Cardiac muscle cell (in vitro differentiated cells and primary cell): ENCODE data around the gene TBL1Y. TPM values are rescaled to one million over a fixed set of nuclear protein-coding genes. Genes with fewer than 3 reads are reported as not detected.

Source experiments
- DNase-seq, 2 donors: peaks; one replicate each; pipeline versions ENCODE4 v3.0.0 to v3.0.0-alpha.2; 2010 to 2017; ENCODE audit warnings: low read depth in 1 of 2, low spot score in 1 of 2
- H3K27ac ChIP-seq: fragments of 200-600 bp; sonication (generic); 2 replicates; pipeline ENCODE4 v1.5.1; 2016
- H3K27me3 ChIP-seq: fragments of 200-600 bp; sonication (generic); 2 replicates; pipeline ENCODE4 v1.6.0; 2016; ENCODE audit warnings: control low read depth
- H3K36me3 ChIP-seq: fragments of 200-600 bp; sonication (generic); 2 replicates; pipeline ENCODE4 v1.5.1; 2016; ENCODE audit warnings: control low read depth
- H3K4me1 ChIP-seq: fragments of 200-600 bp; sonication (generic); 2 replicates; pipeline ENCODE4 v1.8.1; 2017; ENCODE audit warnings: low read depth, mild to moderate bottlenecking, mixed run types
- H3K4me3 ChIP-seq: fragments of 200-600 bp; sonication (generic); 2 replicates; pipeline ENCODE4 v1.5.1; 2016; ENCODE audit warnings: mild to moderate bottlenecking
- H3K9me3 ChIP-seq: fragments of 200-600 bp; sonication (generic); 2 replicates; pipeline ENCODE4 v1.5.1; 2017; ENCODE audit warnings: low read depth, mild to moderate bottlenecking, control low read depth
- CTCF ChIP-seq: IDR thresholded peaks from 2 replicates; pipeline ENCODE4 v1.5.1; 2012; ENCODE audit warnings: low read depth, mild to moderate bottlenecking, low read length
- polyA plus RNA-seq: library from polyadenylated mRNA; unstranded; fragments of >200 nt; fragmentation: Nextera tagmentation; extraction: Ambion mirVana; gene quantifications from 2 replicates; pipeline ENCODE4 v1.2.1, GENCODE V29; 2016
- total RNA-seq: library from RNA; depleted of rRNA; stranded (reverse); fragments of >200 nt; gene quantifications from 2 replicates; pipeline ENCODE4 v1.2.3, GENCODE V29; 2016

The TBL1Y gene
- total and polyA plus RNA-seq, 2 experiments from 2014 or later, result not detected

- Histone ChIP-seq H3K4me1 (no peaks in the 10 kb centered on the region), H3K27me3 (no peaks in the 10 kb centered on the region), H3K9me3 (no peaks in the 10 kb centered on the region), H3K4me3 (no peak overlapping the region), H3K27ac (no peak overlapping the region), H3K36me3 (no peaks in the 10 kb centered on the region)
- no peak for TF ChIP-seq CTCF
- DNase-seq, result no peak
Measured at GRCh38 chrY:6972271-6972887, 61.9 kb downstream of the TBL1Y start.

- H3K27me3 ChIP-seq, result no peaks in the 10 kb centered on the region
- H3K4me3 ChIP-seq, result no peak overlapping the region
- no peak overlapping the region for H3K27ac ChIP-seq
Measured at GRCh38 chrY:6974971-6975370, 64.5 kb downstream of the TBL1Y start.

GRCh38 chrY:6977783-6978182 is 67.3 kb downstream of the TBL1Y start:
- Histone ChIP-seq H3K36me3 (no peaks in the 10 kb centered on the region), H3K27me3 (no peaks in the 10 kb centered on the region), H3K9me3 (no peaks in the 10 kb centered on the region), H3K27ac (no peak overlapping the region), H3K4me1 (no peaks in the 10 kb centered on the region), H3K4me3 (no peak overlapping the region)
- no peak for TF ChIP-seq CTCF
- DNase-seq, result no peak

More at GRCh38 chrY:6974971-6975370, 64.5 kb downstream of the TBL1Y start:
- no peak for TF ChIP-seq CTCF
- no peak for DNase-seq
- H3K36me3 ChIP-seq, result no peaks in the 10 kb centered on the region
- no peaks in the 10 kb centered on the region for H3K9me3 ChIP-seq
- no peaks in the 10 kb centered on the region for H3K4me1 ChIP-seq

- Histone ChIP-seq H3K27ac (no peak overlapping the region), H3K4me1 (no peaks in the 10 kb centered on the region), H3K4me3 (no peak overlapping the region), H3K27me3 (no peaks in the 10 kb centered on the region), H3K36me3 (no peaks in the 10 kb centered on the region), H3K9me3 (no peaks in the 10 kb centered on the region)
- no peak for DNase-seq
- TF ChIP-seq CTCF, result no peak
Measured at GRCh38 chrY:6983221-6983620, 72.7 kb downstream of the TBL1Y start.

- Histone ChIP-seq H3K27me3 (no peaks in the 10 kb centered on the region), H3K27ac (no peak overlapping the region), H3K36me3 (no peaks in the 10 kb centered on the region), H3K4me3 (no peak overlapping the region), H3K4me1 (no peaks in the 10 kb centered on the region), H3K9me3 (no peaks in the 10 kb centered on the region)
- DNase-seq, result no peak
- no peak for TF ChIP-seq CTCF
Measured at GRCh38 chrY:6987811-6988210, 77.3 kb downstream of the TBL1Y start.
